SK-N-SH treated with all-trans-retinoic acid at 6 μM for 48 hours (cell line): ENCODE measurements around the gene IGF1R.

Experiments
- ATAC-seq: fragments of 200-7000 bp; cut with Tn5 transposase; 3 replicates; pipeline ENCODE4 v1.9.1; 2020; ENCODE audit warnings: mild to moderate bottlenecking, moderate library complexity
- BACH2 ChIP-seq: fragments of 250-450 bp; sonication (Bioruptor Pico); IDR thresholded peaks from 2 replicates; pipeline ENCODE4 v1.9.0; 2021; ENCODE audit warnings: mild to moderate bottlenecking, borderline replicate concordance
- CSDC2 ChIP-seq: fragments of 250-450 bp; sonication (Bioruptor Pico); IDR thresholded peaks from 2 replicates; pipeline ENCODE4 v1.5.0; 2020; ENCODE audit warnings: mild to moderate bottlenecking, moderate library complexity
- ESRRG ChIP-seq: fragments of 250-450 bp; sonication (Bioruptor Pico); IDR thresholded peaks from 2 replicates; pipeline ENCODE4 v1.6.1; 2021; ENCODE audit warnings: mild to moderate bottlenecking
- GLIS3 ChIP-seq: fragments of 250-450 bp; sonication (Bioruptor Pico); IDR thresholded peaks from 2 replicates; pipeline ENCODE4 v1.5.0; 2020; ENCODE audit warnings: mild to moderate bottlenecking, moderate library complexity
- ISL1 ChIP-seq: fragments of 250-450 bp; sonication (Bioruptor Pico); IDR thresholded peaks from 2 replicates; pipeline ENCODE4 v2.1.2; 2022; ENCODE audit warnings: mild to moderate bottlenecking, moderate library complexity
- OSR1 ChIP-seq: fragments of 250-450 bp; sonication (Bioruptor Pico); IDR thresholded peaks from 2 replicates; pipeline ENCODE4 v1.8.0; 2022; ENCODE audit warnings: moderate library complexity, mild to moderate bottlenecking, inconsistent platforms
- POU6F1 ChIP-seq: fragments of 250-450 bp; sonication (Bioruptor Pico); IDR thresholded peaks from 2 replicates; pipeline ENCODE4 v1.8.0; 2021; ENCODE audit warnings: low read depth, mild to moderate bottlenecking, moderate library complexity, borderline replicate concordance
- PPARA ChIP-seq: fragments of 250-450 bp; sonication (Bioruptor Pico); IDR thresholded peaks from 2 replicates; pipeline ENCODE4 v1.5.0; 2020; ENCODE audit warnings: mild to moderate bottlenecking, borderline replicate concordance
- RARB ChIP-seq: fragments of 250-450 bp; sonication (Bioruptor Pico); IDR thresholded peaks from 2 replicates; pipeline ENCODE4 v1.8.0; 2021; ENCODE audit warnings: mild to moderate bottlenecking, moderate library complexity
- SNAI2 ChIP-seq: fragments of 250-450 bp; sonication (Bioruptor Pico); IDR thresholded peaks from 2 replicates; pipeline ENCODE4 v1.5.0; 2020; ENCODE audit warnings: mild to moderate bottlenecking, moderate library complexity
- TCF4 ChIP-seq: fragments of 250-450 bp; sonication (Bioruptor Pico); IDR thresholded peaks from 2 replicates; pipeline ENCODE4 v1.8.0; 2021; ENCODE audit warnings: mild to moderate bottlenecking, moderate library complexity, borderline replicate concordance
- TOX ChIP-seq: fragments of 250-450 bp; sonication (Bioruptor Pico); IDR thresholded peaks from 2 replicates; pipeline ENCODE4 v1.8.0; 2021; ENCODE audit warnings: mild to moderate bottlenecking, moderate library complexity, borderline replicate concordance
- ZC3H10 ChIP-seq: fragments of 250-450 bp; sonication (Bioruptor Pico); IDR thresholded peaks from 2 replicates; pipeline ENCODE4 v1.5.1; 2021; ENCODE audit warnings: mild to moderate bottlenecking, moderate library complexity
- ZFP3 ChIP-seq: fragments of 250-450 bp; sonication (Bioruptor Pico); IDR thresholded peaks from 2 replicates; pipeline ENCODE4 v1.5.0; 2020; ENCODE audit warnings: mild to moderate bottlenecking, moderate library complexity
- ZFP30 ChIP-seq: fragments of 450-650 bp; formaldehyde crosslinking; IDR thresholded peaks from 2 replicates; pipeline ENCODE4 v1.5.0; 2022; ENCODE audit warnings: mild to moderate bottlenecking, moderate library complexity
- ZNF565 ChIP-seq: fragments of 450-650 bp; formaldehyde crosslinking; conservative IDR thresholded peaks from 2 replicates; pipeline ENCODE4 v1.5.0; 2020; ENCODE audit warnings: low read depth, mild to moderate bottlenecking, moderate library complexity
- ZNF8 ChIP-seq: fragments of 450-650 bp; formaldehyde crosslinking; IDR thresholded peaks from 2 replicates; pipeline ENCODE4 v1.5.0; 2020; ENCODE audit warnings: mild to moderate bottlenecking, moderate library complexity
- TF ChIP-seq, protein P1 (sequence below): fragments of 250-450 bp; sonication (Bioruptor Pico); IDR thresholded peaks from 2 replicates; pipeline ENCODE4 v1.5.1; 2021; ENCODE audit warnings: mild to moderate bottlenecking, moderate library complexity
- TF ChIP-seq, protein P2 (sequence below): fragments of 250-450 bp; sonication (Bioruptor Pico); IDR thresholded peaks from 2 replicates; pipeline ENCODE4 v1.8.0; 2020; ENCODE audit warnings: mild to moderate bottlenecking, moderate library complexity, borderline replicate concordance

Gene IGF1R

GRCh38 chr15:98809273-98809672, 160.9 kb downstream of the IGF1R start:
- no peak for ATAC-seq

GRCh38 chr15:98812716-98813446, 164.5 kb downstream of the IGF1R start:
- no peak for ATAC-seq
- no peak for TF ChIP-seq CSDC2 (CRISPR knock-in tag)
- no peak for TF ChIP-seq RARB
- TF ChIP-seq POU6F1 (CRISPR knock-in tag) = no peak

More at GRCh38 chr15:98809273-98809672, 160.9 kb downstream of the IGF1R start:
- TF ChIP-seq PPARA (CRISPR knock-in tag) = no peak
- no peak for TF ChIP-seq OSR1
- TF ChIP-seq, protein P1, sequence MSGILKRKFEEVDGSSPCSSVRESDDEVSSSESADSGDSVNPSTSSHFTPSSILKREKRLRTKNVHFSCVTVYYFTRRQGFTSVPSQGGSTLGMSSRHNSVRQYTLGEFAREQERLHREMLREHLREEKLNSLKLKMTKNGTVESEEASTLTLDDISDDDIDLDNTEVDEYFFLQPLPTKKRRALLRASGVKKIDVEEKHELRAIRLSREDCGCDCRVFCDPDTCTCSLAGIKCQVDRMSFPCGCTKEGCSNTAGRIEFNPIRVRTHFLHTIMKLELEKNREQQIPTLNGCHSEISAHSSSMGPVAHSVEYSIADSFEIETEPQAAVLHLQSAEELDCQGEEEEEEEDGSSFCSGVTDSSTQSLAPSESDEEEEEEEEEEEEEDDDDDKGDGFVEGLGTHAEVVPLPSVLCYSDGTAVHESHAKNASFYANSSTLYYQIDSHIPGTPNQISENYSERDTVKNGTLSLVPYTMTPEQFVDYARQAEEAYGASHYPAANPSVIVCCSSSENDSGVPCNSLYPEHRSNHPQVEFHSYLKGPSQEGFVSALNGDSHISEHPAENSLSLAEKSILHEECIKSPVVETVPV (CRISPR knock-in tag) = no peak
- TF ChIP-seq, protein P2, sequence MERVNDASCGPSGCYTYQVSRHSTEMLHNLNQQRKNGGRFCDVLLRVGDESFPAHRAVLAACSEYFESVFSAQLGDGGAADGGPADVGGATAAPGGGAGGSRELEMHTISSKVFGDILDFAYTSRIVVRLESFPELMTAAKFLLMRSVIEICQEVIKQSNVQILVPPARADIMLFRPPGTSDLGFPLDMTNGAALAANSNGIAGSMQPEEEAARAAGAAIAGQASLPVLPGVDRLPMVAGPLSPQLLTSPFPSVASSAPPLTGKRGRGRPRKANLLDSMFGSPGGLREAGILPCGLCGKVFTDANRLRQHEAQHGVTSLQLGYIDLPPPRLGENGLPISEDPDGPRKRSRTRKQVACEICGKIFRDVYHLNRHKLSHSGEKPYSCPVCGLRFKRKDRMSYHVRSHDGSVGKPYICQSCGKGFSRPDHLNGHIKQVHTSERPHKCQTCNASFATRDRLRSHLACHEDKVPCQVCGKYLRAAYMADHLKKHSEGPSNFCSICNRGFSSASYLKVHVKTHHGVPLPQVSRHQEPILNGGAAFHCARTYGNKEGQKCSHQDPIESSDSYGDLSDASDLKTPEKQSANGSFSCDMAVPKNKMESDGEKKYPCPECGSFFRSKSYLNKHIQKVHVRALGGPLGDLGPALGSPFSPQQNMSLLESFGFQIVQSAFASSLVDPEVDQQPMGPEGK (CRISPR knock-in tag) = no peak

- TF ChIP-seq TCF4 (CRISPR knock-in tag) = no peak
- TF ChIP-seq POU6F1 (CRISPR knock-in tag) = no peak
- TF ChIP-seq ISL1 (CRISPR knock-in tag) = no peak
- TF ChIP-seq ZNF8 (CRISPR knock-in tag) = no peak
- TF ChIP-seq BACH2 = no peak
- no peak for TF ChIP-seq OSR1
- no peak for TF ChIP-seq CSDC2 (CRISPR knock-in tag)
- no peak for TF ChIP-seq ZFP3
- no peak for TF ChIP-seq ZC3H10
- TF ChIP-seq ZNF565 (CRISPR knock-in tag) = no peak
- no peak for TF ChIP-seq ESRRG (CRISPR knock-in tag)
- no peak for TF ChIP-seq SNAI2
- TF ChIP-seq, protein P2 (CRISPR knock-in tag) = no peak
- TF ChIP-seq GLIS3 = no peak
- no peak for TF ChIP-seq TOX (CRISPR knock-in tag)
- TF ChIP-seq ZFP30 (CRISPR knock-in tag) = no peak
- TF ChIP-seq, protein P1 (CRISPR knock-in tag) = no peak
- no peak for TF ChIP-seq RARB
- TF ChIP-seq, all 23 proteins: peak for 0
- ATAC-seq = no peak
These were observed 165.6 kb downstream of the IGF1R start for GRCh38 chr15:98813951-98814350.
